Left renal pelvis (tissue), 4 donors: Measurements from ENCODE around the gene GABBR2. TPM values are rescaled to one million over a fixed set of nuclear protein-coding genes. Genes with fewer than 3 reads are reported as not detected.
A peak's percentile ranks its signal among the peaks of the same experiment; 100 is the strongest.
"Not testable (repeated sequence)": the region's sequence is repeated elsewhere in the genome, so short reads cannot be mapped to it uniquely, and the experiment has no call there.

ENCODE experiments used
- DNase-seq, 4 donors: peaks; one replicate each; pipeline ENCODE4 v3.0.0-alpha.2; 2013; ENCODE audit warnings: low read depth in 4 of 4, low spot score in 3 of 4
- polyA plus RNA-seq, 4 donors: library from polyadenylated mRNA; unstranded; fragments of 120-200 nt; gene quantifications; one replicate each; pipeline ENCODE4 v1.2.1, GENCODE V29; 2013; ENCODE audit not compliant: insufficient read length in 4 of 4

Gene GABBR2
- polyA plus RNA-seq, 4 donors = 4.0 to 14.3 (median 5.1) TPM

DNA sequence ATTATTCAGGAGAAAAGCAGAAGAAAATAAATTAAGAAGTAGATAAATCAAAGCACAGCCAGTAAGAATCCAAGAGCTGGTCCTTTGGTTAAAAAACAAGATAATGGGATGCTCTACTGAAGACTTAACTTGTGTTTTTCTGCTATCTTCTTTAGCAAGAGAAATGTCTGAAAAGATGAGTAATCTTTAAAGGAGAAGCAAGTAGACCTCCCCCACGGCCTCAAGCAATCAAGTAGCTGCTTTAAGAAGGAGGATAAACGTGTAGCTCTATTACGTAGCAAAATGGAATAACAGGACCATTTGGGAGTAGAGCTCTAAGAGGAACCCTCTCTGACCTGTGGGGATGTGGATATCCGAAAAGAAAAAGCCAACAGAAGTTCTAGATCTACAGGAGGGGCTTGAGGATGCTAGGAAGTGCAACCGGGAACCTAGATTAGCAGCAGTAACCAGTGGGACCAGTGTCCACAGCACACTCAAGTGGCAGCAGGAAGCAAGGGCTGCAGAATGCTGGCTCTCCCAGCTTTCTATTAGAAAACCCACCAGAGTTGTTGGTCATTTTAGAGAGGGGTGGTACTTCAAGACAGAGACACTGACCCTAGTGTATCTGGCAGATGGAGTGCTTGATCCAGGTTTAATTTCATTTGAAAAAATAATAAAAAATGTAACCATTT, 185.4 kb downstream of the GABBR2 start:
- DNase-seq = no peak

GRCh38 chr9:98522487-98522886, 186.2 kb downstream of the GABBR2 start:
- DNase-seq = no peak

- DNase-seq = no peak
Measured at GRCh38 chr9:98521141-98521540, 187.6 kb downstream of the GABBR2 start.

- DNase-seq = no peak
Measured at GRCh38 chr9:98520221-98520960, 188.3 kb downstream of the GABBR2 start.

- no peak for DNase-seq
Measured at GRCh38 chr9:98519641-98520040, 189.1 kb downstream of the GABBR2 start.

GRCh38 chr9:98518556-98518955, 190.2 kb downstream of the GABBR2 start:
- peak in 2 of 4 donors; percentile 12 to 44 for DNase-seq

- no peak for DNase-seq
Measured at GRCh38 chr9:98517761-98518160, 191.0 kb downstream of the GABBR2 start.

GRCh38 chr9:98516897-98517503, 191.7 kb downstream of the GABBR2 start:
- DNase-seq = no peak

GRCh38 chr9:98516205-98516896, 192.4 kb downstream of the GABBR2 start:
- no peak for DNase-seq

DNA sequence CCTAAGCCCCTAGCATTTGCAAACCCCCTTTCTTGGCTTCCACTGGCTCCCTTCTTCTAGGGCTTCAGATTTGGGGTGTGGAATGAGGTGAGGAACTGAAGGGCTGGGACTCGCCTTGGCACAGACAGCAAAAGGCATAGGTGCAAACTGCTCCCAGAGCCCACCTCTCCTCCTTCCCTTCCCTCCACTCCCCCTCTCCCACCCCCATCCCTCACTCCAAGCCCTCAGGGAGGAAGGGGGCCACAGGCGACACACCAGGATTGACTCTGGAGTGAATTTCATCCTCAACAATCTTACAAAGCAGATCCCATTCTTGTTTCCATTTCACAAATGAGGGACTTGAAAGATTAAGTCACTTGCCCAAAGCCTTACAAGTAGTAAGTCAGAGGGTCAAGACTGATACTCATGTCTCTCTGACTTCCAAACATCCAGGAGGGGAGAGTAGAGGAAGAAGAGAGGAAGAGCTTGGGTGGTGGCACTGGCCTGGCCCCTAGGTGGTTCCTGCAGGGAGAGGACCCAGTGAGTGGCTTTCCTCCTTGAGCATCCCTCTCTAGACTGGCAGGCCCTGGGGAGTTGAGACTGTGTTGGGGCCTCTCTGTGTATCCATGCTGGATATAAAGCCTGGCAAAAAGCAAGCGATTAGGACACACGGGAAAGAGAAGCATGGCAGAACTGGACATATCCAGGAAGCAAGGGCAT, 193.1 kb downstream of the GABBR2 start:
- no peak for DNase-seq

- DNase-seq = no peak
Measured at GRCh38 chr9:98514841-98515240, 193.9 kb downstream of the GABBR2 start.

DNA sequence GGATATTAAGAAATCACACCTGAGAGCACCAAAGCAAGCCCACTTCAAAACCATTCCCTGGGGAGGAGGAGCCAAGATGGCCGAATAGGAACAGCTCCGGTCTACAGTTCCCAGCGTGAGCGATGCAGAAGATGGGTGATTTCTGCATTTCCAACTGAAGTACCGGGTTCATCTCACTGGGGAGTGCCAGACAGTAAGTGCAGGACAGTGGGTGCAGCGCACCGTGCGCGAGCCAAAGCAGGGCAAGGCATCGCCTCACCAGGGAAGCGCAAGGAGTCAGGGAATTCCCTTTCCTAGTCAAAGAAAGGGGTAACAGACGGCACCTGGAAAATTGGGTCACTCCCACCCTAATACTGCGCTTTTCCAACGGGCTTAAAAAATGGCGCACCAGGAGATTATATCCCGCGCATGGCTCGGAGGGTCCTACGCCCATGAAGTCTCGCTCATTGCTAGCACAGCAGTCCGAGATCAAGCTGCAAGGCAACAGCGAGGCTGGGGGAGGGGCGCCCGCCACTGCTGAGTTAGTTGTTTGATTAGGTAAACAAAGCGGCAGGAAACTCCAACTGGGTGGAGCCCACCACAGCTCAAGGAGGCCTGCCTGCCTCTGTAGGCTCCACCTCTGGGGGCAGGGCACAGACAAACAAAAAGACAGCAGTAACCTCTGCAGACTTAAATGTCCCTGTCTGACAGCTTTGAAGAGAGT, 200.4 kb downstream of the GABBR2 start:
- not testable (repeated sequence) for DNase-seq

GRCh38 chr9:98506422-98507054, 202.2 kb downstream of the GABBR2 start:
- DNase-seq = no peak

- no peak for DNase-seq
Measured at GRCh38 chr9:98504298-98505282, 204.1 kb downstream of the GABBR2 start.

GRCh38 chr9:98503867-98504266, 204.9 kb downstream of the GABBR2 start:
- no peak for DNase-seq

DNA sequence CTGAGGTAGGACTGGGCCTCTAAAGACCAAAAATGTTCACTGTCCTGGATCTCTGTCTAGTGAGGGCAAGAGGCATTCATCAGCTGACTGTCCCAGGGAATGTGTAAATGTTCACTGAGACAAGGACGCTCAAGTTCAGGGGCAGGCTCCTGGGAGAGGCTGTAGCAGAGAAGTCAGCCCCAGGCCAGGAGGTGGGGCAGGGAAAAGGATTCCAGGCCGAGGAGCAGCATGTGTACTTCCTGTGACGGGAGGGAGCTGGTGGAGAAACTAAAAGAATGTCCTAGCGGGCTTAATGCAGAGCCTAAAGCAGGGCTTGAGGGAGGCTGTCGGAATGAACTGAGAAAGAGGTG, 205.8 kb downstream of the GABBR2 start:
- DNase-seq = peak in 1 of 4 donors; percentile 16

- no peak for DNase-seq
Measured at GRCh38 chr9:98502311-98502975, 206.3 kb downstream of the GABBR2 start.

DNA sequence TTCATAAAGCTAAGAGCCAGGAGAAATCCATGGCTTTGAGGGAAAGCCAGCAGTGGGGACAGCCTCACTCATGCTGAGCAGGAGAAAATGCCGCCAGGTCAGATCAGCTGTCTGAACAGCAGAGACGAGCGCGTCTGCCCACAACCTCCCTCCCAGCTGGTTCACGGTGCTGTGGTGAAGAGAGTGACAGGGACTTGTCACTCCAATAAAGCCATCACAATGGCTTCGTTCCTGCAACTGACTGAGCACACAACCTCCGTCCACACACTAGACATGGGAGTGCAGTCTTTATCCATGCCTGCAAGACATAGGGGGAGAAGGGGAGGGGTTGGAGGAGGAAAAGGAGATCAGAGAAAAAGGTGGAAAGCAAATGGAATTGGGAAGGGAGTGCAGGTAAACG, 206.9 kb downstream of the GABBR2 start:
- DNase-seq = no peak
